Duodenal mucosa (tissue), 2 donors: ENCODE measurements around the gene RPA1.

Source experiments
- H3K27ac ChIP-seq: one replicate; pipeline ENCODE4 v1.7.0; 2013; ENCODE audit warnings: low read depth, low read length
- H3K27me3 ChIP-seq, 2 donors: one replicate each; pipeline ENCODE4 v1.7.0; 2013; ENCODE audit warnings: low read length in 2 of 2, control low read depth in 1 of 2; ENCODE audit not compliant: insufficient read depth in 2 of 2, control insufficient read depth in 1 of 2
- H3K36me3 ChIP-seq, 2 donors: one replicate each; pipeline ENCODE4 v1.7.0; 2013; ENCODE audit warnings: low read length in 2 of 2, control low read depth in 1 of 2; ENCODE audit not compliant: insufficient read depth in 2 of 2, control insufficient read depth in 1 of 2
- H3K4me1 ChIP-seq, 2 donors: one replicate each; pipeline ENCODE4 v1.7.0; 2013; ENCODE audit warnings: low read length in 2 of 2, control low read depth in 1 of 2; ENCODE audit not compliant: insufficient read depth in 2 of 2, control insufficient read depth in 1 of 2
- H3K4me3 ChIP-seq, 2 donors: one replicate each; pipeline ENCODE4 v1.7.0; 2013; ENCODE audit warnings: low read length in 2 of 2, low read depth in 1 of 2
- H3K9ac ChIP-seq, 2 donors: one replicate each; pipeline ENCODE4 v1.7.0; 2013; ENCODE audit warnings: low read length in 2 of 2, low read depth in 1 of 2
- H3K9me3 ChIP-seq, 2 donors: one replicate each; pipeline ENCODE4 v1.7.0; 2013; ENCODE audit warnings: low read length in 2 of 2, control low read depth in 1 of 2; ENCODE audit not compliant: control insufficient read depth in 1 of 2

The RPA1 gene

DNA sequence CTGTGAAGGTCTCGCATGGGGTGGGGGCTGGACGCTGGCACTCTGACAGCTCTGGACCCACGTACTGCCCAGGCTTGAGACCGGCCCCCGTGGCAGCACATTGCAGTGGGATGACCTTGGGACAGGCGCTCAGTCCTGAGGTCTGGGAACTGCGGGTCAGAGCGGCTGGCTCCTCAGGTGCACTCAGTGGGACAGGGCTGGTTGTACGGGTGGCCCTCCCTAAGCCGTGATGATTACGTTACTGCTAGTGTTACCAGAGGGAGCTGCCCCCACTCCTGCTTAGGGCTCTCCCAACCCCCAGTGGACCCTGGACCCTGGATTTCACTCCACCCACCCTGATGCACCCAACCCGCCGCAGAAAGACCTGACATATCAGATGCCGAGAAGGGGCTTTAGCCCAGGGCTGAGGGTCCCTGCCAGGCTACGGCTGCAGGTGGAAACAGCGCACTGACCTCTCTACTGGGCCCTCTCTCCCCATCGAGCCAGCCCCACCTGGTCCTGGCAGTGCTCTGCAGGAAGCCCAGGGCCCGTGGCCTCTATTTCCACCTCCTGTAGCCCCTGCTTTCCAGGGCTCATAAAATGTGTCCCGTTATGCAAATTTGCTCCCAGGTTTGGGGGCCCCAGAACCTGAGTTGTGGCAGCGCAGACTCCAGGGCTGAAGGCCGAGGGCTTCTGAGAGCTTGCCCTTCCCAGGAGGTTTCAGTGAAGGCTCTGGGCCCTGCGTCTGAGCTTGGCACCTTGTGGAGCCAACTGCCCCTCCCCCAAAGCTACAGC, 118.1 kb downstream of the RPA1 start:
- H3K9ac ChIP-seq: no peak overlapping the region
- H3K4me1 ChIP-seq: peaks cover 0 to 6% of the 10 kb centered on the region in 2 donors
- H3K27me3 ChIP-seq: no peaks in the 10 kb centered on the region
- no peaks in the 10 kb centered on the region for H3K36me3 ChIP-seq
- no peaks in the 10 kb centered on the region for H3K9me3 ChIP-seq
- no peak overlapping the region for H3K4me3 ChIP-seq
- H3K27ac ChIP-seq: no peak overlapping the region

DNA sequence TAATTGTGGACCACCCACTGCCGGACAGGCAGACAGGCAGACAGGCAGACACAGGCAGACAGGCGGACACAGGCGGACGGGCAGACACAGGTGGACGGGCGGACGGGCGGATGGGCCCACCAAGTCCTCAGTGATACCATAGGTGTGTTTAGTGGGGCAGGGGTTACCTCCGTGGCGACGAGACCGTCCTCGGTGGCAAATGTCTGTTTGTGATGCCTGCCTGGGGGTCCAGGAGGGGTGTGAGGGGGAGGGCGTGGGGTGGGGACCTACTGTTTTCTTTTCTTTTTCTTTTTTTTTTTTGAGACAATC, 118.7 kb downstream of the RPA1 start:
- H3K27ac ChIP-seq: no peak overlapping the region

More for the DNA sequence above, 118.7 kb downstream of the RPA1 start:
- Histone ChIP-seq H3K4me3 (no peak overlapping the region), H3K9ac (no peak overlapping the region), H3K36me3 (no peaks in the 10 kb centered on the region), H3K27me3 (no peaks in the 10 kb centered on the region), H3K4me1 (peaks cover 0 to 6% of the 10 kb centered on the region in 2 donors), H3K9me3 (no peaks in the 10 kb centered on the region)
